ENCODE results near the gene OR4Q2.
"Not testable (repeated sequence)": the region's sequence is repeated elsewhere in the genome, so short reads cannot be mapped to it uniquely, and the experiment has no call there.

The OR4Q2 gene

DNA sequence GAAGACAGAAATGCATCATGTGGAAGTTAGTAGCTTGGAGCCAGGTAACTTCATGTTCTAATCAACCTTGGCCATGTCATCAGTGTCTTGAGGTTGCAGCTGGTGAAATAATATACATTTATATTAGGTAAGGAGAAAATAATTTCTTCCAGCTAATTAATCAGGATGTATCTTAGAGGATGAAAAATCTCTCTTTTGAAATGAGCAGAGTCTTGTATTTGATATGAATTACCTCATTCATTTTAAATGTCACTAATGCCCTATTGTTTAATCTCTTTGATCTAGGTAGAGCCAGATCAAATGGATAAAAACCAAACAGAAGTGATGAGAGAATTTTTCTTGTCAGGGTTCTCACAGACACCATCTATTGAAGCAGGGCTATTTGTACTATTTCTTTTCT is at the start of gene OR4Q2:
TSS of gene OR4Q2 (plus strand) at position 301 of the 400 bp plus-strand sequence.
- no peak for DNase-seq

DNA sequence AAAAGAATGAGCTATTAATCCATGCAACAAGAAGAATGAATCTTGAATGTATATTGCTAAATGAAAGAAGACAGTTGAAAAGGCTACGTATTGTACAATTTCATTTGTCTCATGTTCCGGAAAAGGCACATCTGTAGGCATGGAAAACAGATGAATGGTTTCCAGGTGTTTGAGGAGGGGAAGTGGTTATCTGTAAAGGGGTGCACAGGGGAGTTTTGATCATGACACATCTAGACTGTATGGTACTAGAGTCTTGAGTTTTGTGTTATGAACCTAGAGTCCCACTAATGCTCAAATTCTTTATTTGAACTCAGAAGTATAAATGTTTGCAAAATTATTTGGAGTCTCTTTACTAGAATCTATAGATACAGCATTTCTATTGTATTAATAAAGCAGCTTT is 32.2 kb upstream of the OR4Q2 start:
- DNase-seq: not testable (repeated sequence)

DNA sequence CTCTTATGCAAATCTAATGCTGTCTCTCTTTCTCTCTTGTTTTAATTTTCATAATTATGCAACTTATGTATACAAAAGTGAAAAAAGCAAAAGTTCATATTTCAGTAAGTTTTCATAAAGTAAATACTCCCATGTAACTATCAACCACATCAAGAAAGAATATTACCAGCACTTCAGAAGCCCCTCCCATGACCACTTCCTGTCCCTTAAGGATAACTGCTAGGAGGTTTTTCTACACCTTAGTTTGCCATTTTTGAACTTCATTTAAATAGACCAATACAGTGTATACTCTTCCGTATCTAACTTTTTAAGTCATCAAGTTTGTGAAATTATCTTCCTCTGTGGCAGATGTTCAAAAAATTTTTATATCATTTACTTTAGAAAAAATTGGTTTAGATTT is 27.1 kb upstream of the OR4Q2 start:
- DNase-seq: peak; percentile 3

DNA sequence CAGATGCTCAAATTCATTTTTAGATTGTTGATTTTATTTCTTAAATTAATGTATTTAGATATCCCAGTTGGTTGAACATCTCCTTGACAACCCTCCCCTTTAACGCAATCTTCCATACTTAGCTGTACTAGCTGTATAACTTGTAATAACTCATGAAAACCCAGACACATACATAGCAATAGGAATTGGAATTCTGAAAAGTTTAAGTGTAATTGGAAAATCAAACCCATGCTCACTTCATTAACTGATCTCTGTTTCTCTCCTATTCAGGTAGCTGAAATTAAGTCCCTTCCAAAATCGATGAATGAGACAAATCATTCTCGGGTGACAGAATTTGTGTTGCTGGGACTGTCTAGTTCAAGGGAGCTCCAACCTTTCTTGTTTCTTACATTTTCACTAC is 26.7 kb upstream of the OR4Q2 start, which contains the start of gene OR4K15:
TSS of gene OR4K15 (plus strand) at position 301 of the 400 bp plus-strand sequence. CDS start at position 301, 0 bp downstream.
- no peak for DNase-seq

DNA sequence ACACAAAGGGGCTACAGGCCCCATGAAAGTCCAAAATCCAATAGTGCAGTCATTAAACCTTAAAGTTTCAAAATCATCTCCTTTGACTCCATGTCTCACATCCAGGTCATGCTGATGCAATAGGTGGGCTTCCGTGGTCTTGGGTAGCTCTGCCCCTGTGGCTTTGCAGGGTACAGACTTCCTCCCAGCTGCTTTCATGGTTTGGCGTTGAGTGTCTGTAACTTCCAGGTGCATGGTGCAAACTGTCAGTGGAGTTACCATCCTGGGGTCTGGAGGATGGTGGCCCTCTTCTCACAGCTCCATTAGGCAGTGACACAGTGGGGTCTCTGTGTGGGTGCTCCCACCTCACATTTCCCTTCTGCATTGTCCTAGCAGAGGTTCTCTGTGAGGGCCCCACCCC is 8.5 kb upstream of the OR4Q2 start:
- DNase-seq: no peak

DNA sequence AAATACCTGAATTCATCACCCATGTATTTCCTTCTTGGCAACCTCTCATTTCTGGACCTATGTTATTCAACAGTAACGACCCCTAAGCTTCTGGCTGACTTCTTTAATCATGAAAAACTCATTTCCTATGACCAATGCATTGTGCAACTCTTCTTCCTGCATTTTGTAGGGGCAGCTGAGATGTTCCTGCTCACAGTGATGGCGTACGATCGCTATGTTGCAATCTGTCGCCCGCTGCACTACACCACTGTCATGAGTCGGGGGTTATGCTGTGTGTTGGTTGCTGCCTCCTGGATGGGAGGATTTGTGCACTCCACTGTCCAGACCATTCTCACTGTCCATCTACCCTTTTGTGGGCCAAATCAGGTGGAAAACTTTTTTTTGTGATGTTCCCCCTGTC is 356 bp downstream of the OR4Q2 start:
- DNase-seq: peak; percentile 23

DNA sequence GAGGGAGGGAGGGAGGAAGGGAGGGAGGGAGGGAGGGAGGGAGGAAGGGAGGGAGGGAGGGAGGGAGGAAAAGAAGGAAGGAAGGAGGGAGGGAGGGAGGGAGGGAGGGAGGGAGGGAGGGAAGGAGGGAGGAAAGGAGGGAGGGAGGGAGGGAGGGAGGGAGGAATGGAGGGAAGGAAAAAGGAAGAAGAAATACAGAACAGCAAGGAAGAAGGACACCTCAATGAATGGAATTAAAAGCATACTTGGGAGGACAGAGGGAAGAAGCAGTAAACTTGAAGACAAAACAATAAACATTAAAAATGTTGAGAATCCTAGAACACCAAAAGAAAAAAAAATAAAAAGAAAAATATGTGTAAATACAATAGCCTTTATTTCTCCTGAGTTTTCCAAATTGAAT is 6.2 kb downstream of the OR4Q2 start:
- no peak for DNase-seq

DNA sequence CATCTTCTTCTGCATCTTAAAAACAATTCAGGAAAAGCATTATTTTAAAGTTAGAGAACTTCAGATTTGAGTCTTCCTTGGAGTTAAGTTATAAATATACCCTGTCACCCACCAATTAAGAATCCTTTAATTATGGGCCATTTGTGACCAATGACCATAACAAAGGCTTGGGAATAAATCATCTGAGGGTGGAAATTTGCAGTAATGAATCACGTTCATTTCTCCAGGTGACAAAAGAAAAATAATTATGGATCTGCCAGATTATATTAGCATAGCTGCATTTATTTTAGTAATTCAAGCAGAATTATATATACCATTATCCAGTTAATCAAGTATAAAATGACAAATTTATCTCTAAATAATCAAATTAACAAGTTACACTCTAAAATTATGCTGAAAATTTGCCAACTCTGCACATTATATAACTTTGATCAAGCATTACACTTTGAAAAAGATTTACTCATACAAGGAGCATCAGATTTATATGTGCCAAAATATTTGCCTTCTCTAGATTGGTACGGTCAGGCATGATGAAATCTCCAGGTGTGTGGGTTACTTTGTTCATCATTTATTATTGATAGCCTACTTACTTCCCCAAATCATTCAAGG is 17.4 kb downstream of the OR4Q2 start, which contains the start of gene OR4K14:
TSS of gene OR4K14 (minus strand) at position 51 of the 609 bp plus-strand sequence. CDS start 4,114 bp downstream, outside the sequence.
- no peak for DNase-seq

DNA sequence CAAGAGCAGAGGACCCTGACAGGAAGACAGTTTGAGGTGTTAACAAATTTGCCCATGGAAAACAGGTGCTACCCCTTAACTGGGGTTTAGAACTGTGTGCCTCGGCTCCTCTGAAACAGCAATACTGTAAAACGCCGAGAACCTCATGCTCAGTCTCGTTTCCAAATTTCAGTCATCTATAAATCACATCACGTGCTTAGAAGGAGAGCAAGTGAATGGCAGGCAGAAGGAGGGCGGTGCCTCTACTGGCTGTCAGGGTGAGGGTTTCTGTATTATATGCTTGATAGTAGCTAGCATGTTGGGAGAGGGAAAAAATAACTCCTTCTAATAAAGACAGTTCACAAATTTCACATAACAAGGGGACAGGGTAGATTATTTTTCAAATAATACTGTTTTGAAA is 29.1 kb downstream of the OR4Q2 start:
- DNase-seq: no peak

DNA sequence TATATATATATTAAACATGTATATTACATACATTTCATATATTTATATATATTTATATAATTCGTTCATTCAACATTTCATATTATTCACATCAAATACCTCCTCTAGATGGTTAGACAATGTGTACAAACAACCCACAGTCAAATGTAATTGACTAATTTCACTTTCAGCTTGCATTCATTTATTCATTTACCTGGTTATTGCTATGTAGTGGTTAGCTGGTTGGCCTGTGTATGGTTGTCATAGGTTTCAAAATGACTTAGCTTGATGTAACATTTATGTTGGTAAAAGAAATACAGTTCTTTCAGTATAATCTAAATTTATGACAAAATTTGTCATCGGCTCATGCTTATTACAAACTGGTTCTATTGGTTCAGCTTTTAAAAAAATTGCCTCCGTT is 33.5 kb downstream of the OR4Q2 start:
- DNase-seq: no peak

DNA sequence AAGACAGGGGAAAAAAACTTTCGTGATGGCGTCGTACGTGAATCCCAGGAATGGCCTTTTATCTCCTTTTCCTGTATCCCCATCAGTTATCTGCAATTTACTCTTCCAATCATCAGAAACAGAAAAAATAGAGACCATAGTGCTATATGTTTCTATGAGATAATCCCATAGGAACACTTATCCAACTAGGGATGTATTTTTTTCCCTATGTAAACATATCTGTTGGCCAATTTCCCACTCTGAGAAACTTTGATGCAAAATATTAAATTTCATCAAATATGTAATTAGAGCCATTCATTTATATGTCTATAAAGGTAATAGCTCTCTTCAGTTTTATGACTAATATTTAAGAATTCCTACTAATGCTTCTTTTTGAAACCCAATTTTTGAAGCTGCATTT is 34.0 kb downstream of the OR4Q2 start, which contains the start of gene OR4K13:
TSS of gene OR4K13 (minus strand) at position 101 of the 400 bp plus-strand sequence. CDS start 1,280 bp downstream, outside the sequence.
- no peak for DNase-seq

DNA sequence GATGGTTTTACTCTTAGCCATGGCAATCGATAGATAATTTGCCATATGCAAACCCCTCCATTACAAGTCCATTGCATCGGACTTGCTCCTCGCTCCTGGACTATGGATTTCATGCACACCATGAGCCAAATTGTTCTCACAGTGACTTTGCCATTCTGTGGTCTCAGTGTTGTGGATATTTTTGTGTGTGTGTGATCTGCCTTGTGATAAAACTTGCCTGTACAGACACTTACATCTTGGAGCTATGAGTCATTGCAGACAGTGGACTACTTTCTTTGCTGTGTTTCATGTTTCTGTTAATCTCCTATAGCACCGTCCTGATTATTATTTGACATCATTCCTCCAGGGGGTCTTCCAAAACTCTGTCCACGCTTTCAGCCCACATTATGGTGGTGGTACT is 42.3 kb downstream of the OR4Q2 start:
- DNase-seq: no peak

DNA sequence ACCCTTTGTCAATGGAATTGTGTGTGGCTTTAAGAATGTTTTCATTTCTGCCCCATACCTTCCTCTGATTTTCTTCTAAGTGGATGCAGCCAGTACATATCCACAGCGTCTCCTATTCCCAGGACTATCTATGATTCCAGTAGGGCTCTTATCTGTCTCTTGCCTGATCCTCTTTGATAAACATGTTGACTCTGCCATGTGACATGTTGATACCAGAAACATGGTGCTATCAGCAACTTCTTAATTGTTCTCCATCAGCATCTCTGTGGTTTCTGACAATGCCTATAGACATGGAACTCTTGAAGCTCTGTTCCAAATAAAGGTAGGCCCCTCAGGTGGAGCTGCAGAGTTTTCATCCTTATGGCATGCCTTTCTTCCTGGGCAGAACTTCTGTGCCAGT is 46.2 kb downstream of the OR4Q2 start:
- DNase-seq: no peak

All from hematopoietic multipotent progenitor cell treated with erythropoietin and hydrocortisone succinate and interleukin-3 and kit ligand, for 6 days (in vitro differentiated cells).